ENCODE measurements around the gene VWF.

DNA sequence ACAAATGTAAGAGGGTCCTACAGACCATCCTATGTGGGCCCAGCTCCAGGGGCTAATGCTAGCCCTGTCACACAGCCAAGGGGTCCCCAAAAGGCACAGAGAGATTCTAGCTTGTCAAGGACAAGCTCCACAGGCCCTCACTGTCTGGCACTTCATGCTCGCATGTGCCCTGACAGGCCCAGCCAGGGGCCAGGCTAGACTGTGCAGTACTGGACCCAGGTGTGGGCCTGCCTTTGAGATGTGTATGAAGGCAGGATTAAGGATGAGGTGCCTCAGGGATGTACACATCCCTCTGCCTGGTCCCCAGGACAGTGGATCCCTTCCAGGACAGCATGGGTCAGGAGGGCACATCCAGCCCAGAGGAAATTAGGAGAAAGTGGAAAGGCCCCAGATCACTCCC is 57.8 kb downstream of the VWF start:
- TF ChIP-seq CTCF (IDR thresholded peaks at IDR 0.05 in 4 of 5, conservative IDR thresholded peaks at IDR 0.05 in 1 of 5) (no peak), POLR2A (IDR thresholded peaks at IDR 0.05) (no peak)

All from gastrocnemius medialis (tissue), 4 donors.